Ishikawa (cell line): Measurements from ENCODE around the gene HNRNPLL.

Experiments used
- CEBPB ChIP-seq: IDR thresholded peaks from 2 replicates; pipeline ENCODE4 v1.6.1; 2012
- CREB1 ChIP-seq: IDR thresholded peaks from 2 replicates; pipeline ENCODE4 v1.6.1; 2012; ENCODE audit warnings: low read depth
- EGR1 ChIP-seq: IDR thresholded peaks from 2 replicates; pipeline ENCODE4 v1.6.1; 2012
- EP300 ChIP-seq: IDR thresholded peaks from 2 replicates; pipeline ENCODE4 v1.6.1; 2012; ENCODE audit warnings: borderline replicate concordance
- FOXM1 ChIP-seq: IDR thresholded peaks from 2 replicates; pipeline ENCODE4 v1.6.1; 2012; ENCODE audit warnings: low read depth, borderline replicate concordance
- NFIC ChIP-seq: IDR thresholded peaks from 2 replicates; pipeline ENCODE4 v1.6.1; 2012
- RAD21 ChIP-seq: IDR thresholded peaks from 2 replicates; pipeline ENCODE4 v1.6.1; 2012; ENCODE audit warnings: low read depth
- TAF1 ChIP-seq: IDR thresholded peaks from 2 replicates; pipeline ENCODE4 v1.6.1; 2012; ENCODE audit warnings: low read depth, mild to moderate bottlenecking
- TCF12 ChIP-seq: IDR thresholded peaks from 2 replicates; pipeline ENCODE4 v1.6.1; 2012; ENCODE audit warnings: low read depth
- TEAD4 ChIP-seq: IDR thresholded peaks from 2 replicates; pipeline ENCODE4 v1.6.1; 2012
- YY1 ChIP-seq: IDR thresholded peaks from 2 replicates; pipeline ENCODE4 v1.6.1; 2012; ENCODE audit warnings: low read depth
- ZBTB7A ChIP-seq: IDR thresholded peaks from 2 replicates; pipeline ENCODE4 v1.6.1; 2012; ENCODE audit warnings: low read depth
- TF ChIP-seq, protein P1 (sequence below): IDR thresholded peaks from 2 replicates; pipeline ENCODE4 v1.6.1; 2012
- TF ChIP-seq, protein P2 (sequence below): IDR thresholded peaks from 2 replicates; pipeline ENCODE4 v1.6.1; 2012
- TF ChIP-seq, protein P3 (sequence below): IDR thresholded peaks from 2 replicates; pipeline ENCODE4 v1.6.1; 2012; ENCODE audit warnings: low read depth, mild to moderate bottlenecking

HNRNPLL gene

GRCh38 chr2:38626326-38627035 is 23.8 kb upstream of the HNRNPLL start:
- TF ChIP-seq ZBTB7A (no peak), YY1 (no peak), CEBPB (no peak), RAD21 (no peak), NFIC (no peak), TCF12 (no peak), CREB1 (no peak), TAF1 (no peak), EGR1 (no peak), EP300 (no peak), FOXM1 (no peak), TEAD4 (no peak)
- TF ChIP-seq, protein P1, sequence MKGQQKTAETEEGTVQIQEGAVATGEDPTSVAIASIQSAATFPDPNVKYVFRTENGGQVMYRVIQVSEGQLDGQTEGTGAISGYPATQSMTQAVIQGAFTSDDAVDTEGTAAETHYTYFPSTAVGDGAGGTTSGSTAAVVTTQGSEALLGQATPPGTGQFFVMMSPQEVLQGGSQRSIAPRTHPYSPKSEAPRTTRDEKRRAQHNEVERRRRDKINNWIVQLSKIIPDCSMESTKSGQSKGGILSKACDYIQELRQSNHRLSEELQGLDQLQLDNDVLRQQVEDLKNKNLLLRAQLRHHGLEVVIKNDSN = no peak
- TF ChIP-seq, protein P2, sequence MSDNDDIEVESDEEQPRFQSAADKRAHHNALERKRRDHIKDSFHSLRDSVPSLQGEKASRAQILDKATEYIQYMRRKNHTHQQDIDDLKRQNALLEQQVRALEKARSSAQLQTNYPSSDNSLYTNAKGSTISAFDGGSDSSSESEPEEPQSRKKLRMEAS = no peak
- TF ChIP-seq, protein P3, sequence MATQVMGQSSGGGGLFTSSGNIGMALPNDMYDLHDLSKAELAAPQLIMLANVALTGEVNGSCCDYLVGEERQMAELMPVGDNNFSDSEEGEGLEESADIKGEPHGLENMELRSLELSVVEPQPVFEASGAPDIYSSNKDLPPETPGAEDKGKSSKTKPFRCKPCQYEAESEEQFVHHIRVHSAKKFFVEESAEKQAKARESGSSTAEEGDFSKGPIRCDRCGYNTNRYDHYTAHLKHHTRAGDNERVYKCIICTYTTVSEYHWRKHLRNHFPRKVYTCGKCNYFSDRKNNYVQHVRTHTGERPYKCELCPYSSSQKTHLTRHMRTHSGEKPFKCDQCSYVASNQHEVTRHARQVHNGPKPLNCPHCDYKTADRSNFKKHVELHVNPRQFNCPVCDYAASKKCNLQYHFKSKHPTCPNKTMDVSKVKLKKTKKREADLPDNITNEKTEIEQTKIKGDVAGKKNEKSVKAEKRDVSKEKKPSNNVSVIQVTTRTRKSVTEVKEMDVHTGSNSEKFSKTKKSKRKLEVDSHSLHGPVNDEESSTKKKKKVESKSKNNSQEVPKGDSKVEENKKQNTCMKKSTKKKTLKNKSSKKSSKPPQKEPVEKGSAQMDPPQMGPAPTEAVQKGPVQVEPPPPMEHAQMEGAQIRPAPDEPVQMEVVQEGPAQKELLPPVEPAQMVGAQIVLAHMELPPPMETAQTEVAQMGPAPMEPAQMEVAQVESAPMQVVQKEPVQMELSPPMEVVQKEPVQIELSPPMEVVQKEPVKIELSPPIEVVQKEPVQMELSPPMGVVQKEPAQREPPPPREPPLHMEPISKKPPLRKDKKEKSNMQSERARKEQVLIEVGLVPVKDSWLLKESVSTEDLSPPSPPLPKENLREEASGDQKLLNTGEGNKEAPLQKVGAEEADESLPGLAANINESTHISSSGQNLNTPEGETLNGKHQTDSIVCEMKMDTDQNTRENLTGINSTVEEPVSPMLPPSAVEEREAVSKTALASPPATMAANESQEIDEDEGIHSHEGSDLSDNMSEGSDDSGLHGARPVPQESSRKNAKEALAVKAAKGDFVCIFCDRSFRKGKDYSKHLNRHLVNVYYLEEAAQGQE = no peak

- no peak for TF ChIP-seq TAF1
- TF ChIP-seq RAD21 = no peak
- TF ChIP-seq NFIC = no peak
- TF ChIP-seq YY1 = no peak
- TF ChIP-seq, protein P3 = no peak
- TF ChIP-seq, protein P2 = no peak
- TF ChIP-seq CREB1 = no peak
- TF ChIP-seq ZBTB7A = no peak
- TF ChIP-seq EGR1 = no peak
- no peak for TF ChIP-seq EP300
- TF ChIP-seq TEAD4 = no peak
- no peak for TF ChIP-seq CEBPB
- no peak for TF ChIP-seq FOXM1
- TF ChIP-seq, protein P1 = no peak
- TF ChIP-seq TCF12 = no peak
Measured at GRCh38 chr2:38622210-38622609, 19.5 kb upstream of the HNRNPLL start.

- TF ChIP-seq ZBTB7A = no peak
Measured at GRCh38 chr2:38621018-38621417, 18.3 kb upstream of the HNRNPLL start.

DNA sequence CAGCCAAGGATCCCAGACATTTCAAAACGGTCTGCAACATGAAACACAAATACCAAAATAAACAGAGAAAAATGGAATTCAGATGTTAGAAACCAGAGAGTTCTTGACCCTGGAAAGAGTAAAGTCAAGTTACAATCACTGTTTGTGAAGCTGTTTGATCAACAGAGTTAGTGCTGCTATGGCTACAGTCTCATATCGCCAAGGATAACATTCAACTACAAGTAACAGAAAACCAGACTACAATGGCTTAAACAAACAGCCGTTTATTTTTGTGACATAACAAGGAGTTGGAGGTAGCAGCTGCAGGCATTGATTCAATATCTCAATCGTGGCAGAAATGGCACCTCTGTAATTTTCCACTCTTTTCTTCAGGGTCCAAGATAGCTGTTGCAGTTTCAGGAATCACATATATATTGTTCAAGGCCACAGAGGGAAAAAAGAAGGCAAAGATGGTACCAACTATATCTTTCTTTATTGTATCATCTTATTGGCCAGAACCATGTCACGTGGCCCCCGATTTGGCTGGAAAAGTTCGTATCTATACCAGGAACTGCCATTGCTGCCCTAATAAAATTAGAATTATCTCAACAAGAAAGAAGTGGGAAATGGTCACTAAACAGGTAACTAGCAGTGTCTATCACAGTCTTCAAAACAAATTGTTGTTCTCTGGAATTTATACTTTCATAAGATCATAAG is 17.7 kb upstream of the HNRNPLL start:
- TF ChIP-seq YY1 = no peak

GRCh38 chr2:38619458-38620164 is 16.9 kb upstream of the HNRNPLL start:
- TF ChIP-seq NFIC (no peak), ZBTB7A (no peak), EGR1 (no peak), FOXM1 (no peak)
- TF ChIP-seq, protein P3 = no peak
